GM23248 (cell line): ENCODE results near the gene TLE6.

Experiments used
- EZH2 ChIP-seq: fragments of 200-600 bp; sonication (generic); IDR thresholded peaks from 2 replicates; pipeline ENCODE4 v1.6.1; 2018; ENCODE audit warnings: antibody characterized with exemption, mild to moderate bottlenecking; ENCODE audit not compliant: insufficient read depth, poor library complexity, severe bottlenecking
- EZH2phosphoT487 ChIP-seq: fragments of 200-600 bp; sonication (generic); IDR thresholded peaks from 2 replicates; pipeline ENCODE4 v1.6.1; 2018; ENCODE audit warnings: antibody characterized with exemption, moderate library complexity, mild to moderate bottlenecking, low read depth; ENCODE audit not compliant: insufficient read depth

DNA sequence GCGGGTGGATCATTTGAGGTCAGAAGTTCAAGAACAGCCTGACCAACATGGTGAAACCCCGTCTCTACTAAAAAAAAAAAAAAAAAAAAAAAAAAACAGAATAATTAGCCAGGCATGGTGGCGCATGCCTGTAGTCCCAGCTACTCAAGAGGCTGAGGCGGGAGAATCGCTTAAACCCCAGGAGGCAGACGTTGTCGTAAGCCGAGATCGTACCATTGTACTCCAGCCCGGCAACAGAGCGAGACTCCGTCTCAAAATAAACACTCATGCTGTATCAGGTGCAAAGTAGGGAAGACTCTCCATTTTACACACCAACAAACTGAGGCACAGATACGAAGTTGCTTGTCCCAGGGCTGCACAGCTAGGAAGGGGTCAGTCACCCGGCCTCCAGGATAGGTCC lies 15.6 kb downstream of the TLE6 start:
- no peak for TF ChIP-seq EZH2
- TF ChIP-seq EZH2phosphoT487, result no peak
